Body of pancreas (tissue), 4 donors: ENCODE data around the gene PIGW. TPM values are rescaled to one million over a fixed set of nuclear protein-coding genes. Genes with fewer than 3 reads are reported as not detected.

Experiments used
- ATAC-seq: fragments of 150-250 bp; one replicate; pipeline ENCODE4 v1.9.1; 2016
- DNase-seq, 4 donors: peaks; one replicate each; pipeline ENCODE4 v3.0.0-alpha.2; 2019
- H3K27ac ChIP-seq, 4 donors: fragments of 200-600 bp; sonication (generic); 1 replicate in 3 of 4; 2 replicates in 1 of 4; pipeline versions ENCODE4 v1.5.1 to v1.6.1; 2016 to 2019; ENCODE audit warnings: mild to moderate bottlenecking in 1 of 4, mixed read lengths in 1 of 4, moderate library complexity in 1 of 4
- H3K27me3 ChIP-seq, 2 donors: fragments of 200-600 bp; sonication (generic); one replicate each; pipeline ENCODE4 v1.6.0; 2016; ENCODE audit warnings: mild to moderate bottlenecking in 1 of 2
- H3K36me3 ChIP-seq, 2 donors: fragments of 200-600 bp; sonication (generic); replicated peaks in 1 of 2; 2 replicates each; pipeline ENCODE4 v1.5.1; 2016; ENCODE audit warnings: low read depth in 2 of 2; ENCODE audit not compliant: insufficient read depth in 1 of 2
- H3K4me1 ChIP-seq: fragments of 200-600 bp; sonication (generic); one replicate; pipeline ENCODE4 v1.6.0; 2016
- H3K4me3 ChIP-seq, 2 donors: fragments of 200-600 bp; sonication (generic); 1 replicate in 1 of 2; 2 replicates in 1 of 2; pipeline ENCODE4 v1.5.1; 2016 to 2019
- H3K9me3 ChIP-seq, 3 donors: fragments of 200-600 bp; sonication (generic); 1 replicate in 2 of 3; 2 replicates in 1 of 3; pipeline ENCODE4 v1.5.1; 2016
- POLR2A ChIP-seq, 3 donors: fragments of 450-650 bp; IDR thresholded peaks; one replicate each; pipeline ENCODE4 v1.6.1; 2016; ENCODE audit warnings: antibody characterized with exemption in 3 of 3, mild to moderate bottlenecking in 2 of 3
- WGBS, 2 donors: methylation state at CpG; one replicate each; pipeline ENCODE4 v1.1.5; 2017; 5-methylcytosine and 5-hydroxymethylcytosine counted together
- intact Hi-C: fragments of 100-400 bp; cut with DNase I; formaldehyde crosslinking; loops from one replicate; pipeline ENCODE4 v1.15.1; 2023
- total RNA-seq, 2 donors: library from RNA; depleted of rRNA; stranded (reverse); fragments of >200 nt; gene quantifications; one replicate each; pipeline ENCODE4 v1.1.0, GENCODE V29; 2016
- TF ChIP-seq, protein P1 (sequence below), 7 experiments: fragments of 450-650 bp in 4 of 7; fragments of 200-600 bp in 3 of 7; sonication (generic) in 3 of 7; IDR thresholded peaks; one replicate each; pipeline ENCODE4 v1.5.1; 2016 to 2019; ENCODE audit warnings: antibody characterized with exemption in 7 of 7

The PIGW gene
- total RNA-seq, 2 donors from 2014 or later: 2.6 TPM

DNA sequence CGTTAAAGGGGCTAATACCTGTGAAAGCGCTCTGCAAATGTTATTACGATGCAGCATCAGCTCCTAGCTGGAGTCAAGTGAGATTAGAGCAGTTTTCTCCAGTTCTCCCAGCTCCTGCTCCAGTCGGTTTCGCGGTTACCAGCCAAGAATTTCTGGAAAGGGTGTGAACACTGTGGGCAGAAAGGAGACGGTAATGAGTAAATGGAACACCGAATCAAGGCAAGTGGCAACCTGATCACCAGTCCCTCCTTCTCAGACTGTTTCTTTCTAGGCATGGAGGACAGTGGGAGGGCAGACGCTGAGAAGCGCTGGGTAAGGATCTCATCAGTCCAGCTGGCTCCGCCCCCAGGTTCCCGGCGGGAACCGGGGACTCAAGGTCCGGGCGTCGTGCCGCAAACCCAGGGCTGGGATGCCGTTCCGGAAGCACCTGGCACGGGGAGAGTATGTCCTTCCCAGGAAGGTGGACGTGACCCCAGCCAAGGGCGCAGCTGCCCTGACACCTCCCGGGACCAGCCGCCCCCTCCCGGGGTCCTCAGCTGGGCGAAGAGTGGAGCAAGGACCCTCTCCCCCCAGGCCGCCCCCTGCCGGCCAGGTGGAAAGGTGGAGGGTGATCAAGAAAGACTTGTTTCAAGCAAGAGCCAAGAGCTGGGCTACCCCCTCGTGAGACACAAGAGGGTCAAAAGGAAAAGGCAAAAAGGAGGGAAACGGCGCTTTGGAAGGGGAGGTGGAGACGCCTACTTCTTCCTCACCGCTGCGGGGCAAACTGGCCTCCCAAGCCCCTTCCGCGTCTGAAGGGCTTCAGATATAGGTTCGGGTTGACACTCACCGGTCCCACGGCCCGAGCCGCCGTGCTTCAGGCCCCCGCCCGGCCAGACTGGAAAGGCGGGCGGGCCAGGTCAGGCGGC, 600 bp upstream of the PIGW start:
- DNase-seq (peak; percentile 63 to 74 (median 72)), ATAC-seq (peak; percentile 40)
- peak overlapping the region; percentile 65 to 76 for H3K4me3 ChIP-seq
- H3K27ac ChIP-seq: peak overlapping the region; percentile 89 to 98 (median 94)
- TF ChIP-seq, protein P1, sequence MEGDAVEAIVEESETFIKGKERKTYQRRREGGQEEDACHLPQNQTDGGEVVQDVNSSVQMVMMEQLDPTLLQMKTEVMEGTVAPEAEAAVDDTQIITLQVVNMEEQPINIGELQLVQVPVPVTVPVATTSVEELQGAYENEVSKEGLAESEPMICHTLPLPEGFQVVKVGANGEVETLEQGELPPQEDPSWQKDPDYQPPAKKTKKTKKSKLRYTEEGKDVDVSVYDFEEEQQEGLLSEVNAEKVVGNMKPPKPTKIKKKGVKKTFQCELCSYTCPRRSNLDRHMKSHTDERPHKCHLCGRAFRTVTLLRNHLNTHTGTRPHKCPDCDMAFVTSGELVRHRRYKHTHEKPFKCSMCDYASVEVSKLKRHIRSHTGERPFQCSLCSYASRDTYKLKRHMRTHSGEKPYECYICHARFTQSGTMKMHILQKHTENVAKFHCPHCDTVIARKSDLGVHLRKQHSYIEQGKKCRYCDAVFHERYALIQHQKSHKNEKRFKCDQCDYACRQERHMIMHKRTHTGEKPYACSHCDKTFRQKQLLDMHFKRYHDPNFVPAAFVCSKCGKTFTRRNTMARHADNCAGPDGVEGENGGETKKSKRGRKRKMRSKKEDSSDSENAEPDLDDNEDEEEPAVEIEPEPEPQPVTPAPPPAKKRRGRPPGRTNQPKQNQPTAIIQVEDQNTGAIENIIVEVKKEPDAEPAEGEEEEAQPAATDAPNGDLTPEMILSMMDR (IDR thresholded peaks at IDR 0.05): peak; percentile 19 to 62 (median 44)
- TF ChIP-seq POLR2A (IDR thresholded peaks at IDR 0.05): no peak
- intact Hi-C loops: no loop called here
- H3K9me3 ChIP-seq: no peaks in the 10 kb centered on the region
- no peaks in the 10 kb centered on the region for H3K36me3 ChIP-seq
- no peaks in the 10 kb centered on the region for H3K27me3 ChIP-seq
- peaks cover 10% of the 10 kb centered on the region for H3K4me1 ChIP-seq
- WGBS, 2 donors: 6 to 8% methylated on average over 41 to 48 of the region's 48 CpGs

DNA sequence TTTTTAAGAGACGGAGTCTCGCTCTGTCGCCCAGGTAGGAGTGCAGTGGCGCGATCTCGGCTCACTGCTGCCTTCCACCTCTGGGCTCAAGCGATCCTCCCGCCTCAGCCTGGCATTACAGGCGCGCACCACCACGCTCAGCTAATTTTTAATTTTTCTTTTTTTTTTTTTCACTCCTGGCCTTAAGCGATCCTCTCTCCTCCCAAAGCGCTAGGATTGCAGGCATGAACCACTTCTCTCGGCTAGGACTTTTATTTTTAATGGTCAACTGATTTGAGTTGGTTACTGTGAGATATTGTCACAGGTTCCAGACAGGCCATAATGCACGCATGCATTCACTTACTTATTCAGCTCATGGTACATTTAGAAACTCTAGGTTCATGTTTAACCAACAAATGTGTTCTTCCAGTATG, 888 bp downstream of the PIGW start:
- Histone ChIP-seq H3K4me1 (peaks cover 10% of the 10 kb centered on the region), H3K9me3 (no peaks in the 10 kb centered on the region), H3K4me3 (peak overlapping the region; percentile 65 to 76), H3K36me3 (no peaks in the 10 kb centered on the region), H3K27me3 (no peaks in the 10 kb centered on the region), H3K27ac (peak overlapping the region; percentile 89 to 98 (median 94))
- intact Hi-C loops: no loop called here
- no peak for DNase-seq
- WGBS, 2 donors: 6 to 9% methylated on average over 15 of the region's 15 CpGs
- TF ChIP-seq, protein P1 (IDR thresholded peaks at IDR 0.05): peak in 2 of 7 experiments; percentile 40 to 50
- peak in 1 of 3 donors; percentile 76 for TF ChIP-seq POLR2A (IDR thresholded peaks at IDR 0.05)
- peak; percentile 33 for ATAC-seq

- no peak for ATAC-seq
- DNase-seq: no peak
- Histone ChIP-seq H3K27me3 (no peaks in the 10 kb centered on the region), H3K4me1 (peaks cover 9% of the 10 kb centered on the region), H3K9me3 (no peaks in the 10 kb centered on the region), H3K4me3 (no peak overlapping the region), H3K36me3 (no peaks in the 10 kb centered on the region), H3K27ac (no peak overlapping the region)
- TF ChIP-seq, protein P1 (IDR thresholded peaks at IDR 0.05): no peak
- no peak for TF ChIP-seq POLR2A (IDR thresholded peaks at IDR 0.05)
- intact Hi-C loops: loop anchor here (10.0 kb wide), 1 partner anchor 54 kb away; the partner anchor contains the start of gene DHRS11
- WGBS, 2 donors: 92 to 94% methylated on average over 3 of the region's 3 CpGs
Observed at GRCh38 chr17:36540696-36541095, 5.9 kb downstream of the PIGW start.

DNA sequence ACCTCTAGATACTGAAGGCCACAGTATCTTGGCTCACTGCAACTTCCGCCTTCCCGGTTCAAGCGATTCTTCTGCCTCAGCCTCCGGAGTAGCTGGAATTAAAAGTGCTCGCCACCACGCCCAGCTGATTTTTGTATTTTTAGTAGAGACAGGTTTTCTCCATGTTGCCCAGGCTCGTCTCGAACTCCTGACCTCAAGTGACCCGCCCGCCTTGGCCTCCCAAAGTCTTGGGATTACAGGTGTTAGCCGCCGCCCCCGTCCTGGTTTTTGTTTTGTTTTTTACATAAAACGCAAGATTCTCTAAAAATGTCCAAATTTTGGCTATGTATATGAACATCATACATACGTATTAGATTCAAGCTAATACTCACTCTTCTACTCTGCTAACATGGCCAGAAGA, 8.0 kb downstream of the PIGW start:
- Histone ChIP-seq H3K36me3 (no peaks in the 10 kb centered on the region), H3K4me3 (no peak overlapping the region), H3K4me1 (peaks cover 29% of the 10 kb centered on the region), H3K9me3 (no peaks in the 10 kb centered on the region), H3K27me3 (no peaks in the 10 kb centered on the region), H3K27ac (no peak overlapping the region)
- TF ChIP-seq, protein P1 (IDR thresholded peaks at IDR 0.05): no peak
- no peak for TF ChIP-seq POLR2A (IDR thresholded peaks at IDR 0.05)
- no peak for ATAC-seq
- intact Hi-C loops: loop anchor here (10.0 kb wide), 1 partner anchor 52 kb away; the partner anchor contains the start of gene DHRS11
- 87 to 96% methylated on average over 15 of the region's 15 CpGs for WGBS, 2 donors
- no peak for DNase-seq
